ENCODE results near the gene FLNB. TPM values are rescaled to one million over a fixed set of nuclear protein-coding genes. Genes with fewer than 3 reads are reported as not detected.

The FLNB gene
- total and polyA plus RNA-seq, 2 of the 13 experiments (the other 11 are each of a cell fraction or from before 2014, with no cell fraction given): 106 to 130 TPM

GRCh38 chr3:58059349-58060321 is 51.4 kb downstream of the FLNB start (continued):
- TF ChIP-seq PAXIP1 (CRISPR knock-in tag; conservative IDR thresholded peaks at IDR 0.05): peak; percentile 100
- no peak for TF ChIP-seq ARNT (IDR thresholded peaks at IDR 0.05)
- no peak for TF ChIP-seq LRRFIP1 (CRISPR knock-in tag; conservative IDR thresholded peaks at IDR 0.05)
- TF ChIP-seq NPAS2 (CRISPR knock-in tag; IDR thresholded peaks at IDR 0.05; ENCODE audit: borderline replicate concordance): no peak
- no peak for TF ChIP-seq ZNF883 (CRISPR knock-in tag; IDR thresholded peaks at IDR 0.05; ENCODE audit: not compliant biosample characterization)
- peak; percentile 62; the same call in 1 of the 2 replicates for TF ChIP-seq DRAP1 (CRISPR knock-in tag; IDR thresholded peaks at IDR 0.05)
- no peak for TF ChIP-seq ZNF326 (CRISPR knock-in tag; IDR thresholded peaks at IDR 0.05; ENCODE audit: borderline replicate concordance)
- TF ChIP-seq DR1 (CRISPR knock-in tag; IDR thresholded peaks at IDR 0.05): no peak; the same call in 1 of the 2 replicates
- peak; percentile 93 for TF ChIP-seq HOXA3 (CRISPR knock-in tag; IDR thresholded peaks at IDR 0.05)
- peak; percentile 70; the same call in 1 of the 2 replicates for TF ChIP-seq KLF11 (CRISPR knock-in tag; IDR thresholded peaks at IDR 0.05)
- TF ChIP-seq PPARG (CRISPR knock-in tag; conservative IDR thresholded peaks at IDR 0.05): peak; percentile 94
- TF ChIP-seq MIER3 (CRISPR knock-in tag; IDR thresholded peaks at IDR 0.05; ENCODE audit: borderline replicate concordance): peak; percentile 96; the same call in 1 of the 2 replicates
- TF ChIP-seq GATAD2A (CRISPR knock-in tag; IDR thresholded peaks at IDR 0.05): peak; percentile 100
- TF ChIP-seq ZNF501 (CRISPR knock-in tag; IDR thresholded peaks at IDR 0.05): peak; percentile 94
- peak; percentile 94 for TF ChIP-seq ARID3A (IDR thresholded peaks at IDR 0.05; ENCODE audit: low read depth, low read length)
- peak; percentile 100 for TF ChIP-seq HDAC2 (CRISPR knock-in tag; IDR thresholded peaks at IDR 0.05)
- no peak for TF ChIP-seq ARHGAP35 (CRISPR knock-in tag; IDR thresholded peaks at IDR 0.05; ENCODE audit: borderline replicate concordance)
- no peak for TF ChIP-seq MXD3 (CRISPR knock-in tag; IDR thresholded peaks at IDR 0.05)
- no peak for TF ChIP-seq PHB2 (IDR thresholded peaks at IDR 0.05; ENCODE audit: partially characterized antibody)
- no peak for TF ChIP-seq PAX8 (CRISPR knock-in tag; IDR thresholded peaks at IDR 0.05; ENCODE audit: borderline replicate concordance)
- TF ChIP-seq NFE2 (CRISPR knock-in tag; IDR thresholded peaks at IDR 0.05): no peak
